ENCODE measurements around the gene UBQLNL. TPM values are rescaled to one million over a fixed set of nuclear protein-coding genes. Genes with fewer than 3 reads are reported as not detected.

Gene UBQLNL, protein sequence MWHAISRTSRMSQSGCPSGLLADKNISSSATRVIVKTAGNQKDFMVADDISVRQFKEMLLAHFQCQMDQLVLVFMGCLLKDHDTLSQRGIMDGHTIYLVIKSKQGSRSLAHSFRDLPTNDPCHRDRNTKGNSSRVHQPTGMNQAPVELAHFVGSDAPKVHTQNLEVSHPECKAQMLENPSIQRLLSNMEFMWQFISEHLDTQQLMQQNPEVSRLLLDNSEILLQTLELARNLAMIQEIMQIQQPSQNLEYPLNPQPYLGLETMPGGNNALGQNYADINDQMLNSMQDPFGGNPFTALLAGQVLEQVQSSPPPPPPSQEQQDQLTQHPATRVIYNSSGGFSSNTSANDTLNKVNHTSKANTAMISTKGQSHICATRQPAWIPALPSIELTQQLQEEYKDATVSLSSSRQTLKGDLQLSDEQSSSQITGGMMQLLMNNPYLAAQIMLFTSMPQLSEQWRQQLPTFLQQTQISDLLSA
- under 1 TPM; 0.53 to 0.73 (median 0.60) TPM for total RNA-seq
- polyA plus RNA-seq: under 1 TPM in 1 of 2 donors, not detected in 1; 0.10 TPM
- total RNA-seq: 0.54 reads per million

DNA sequence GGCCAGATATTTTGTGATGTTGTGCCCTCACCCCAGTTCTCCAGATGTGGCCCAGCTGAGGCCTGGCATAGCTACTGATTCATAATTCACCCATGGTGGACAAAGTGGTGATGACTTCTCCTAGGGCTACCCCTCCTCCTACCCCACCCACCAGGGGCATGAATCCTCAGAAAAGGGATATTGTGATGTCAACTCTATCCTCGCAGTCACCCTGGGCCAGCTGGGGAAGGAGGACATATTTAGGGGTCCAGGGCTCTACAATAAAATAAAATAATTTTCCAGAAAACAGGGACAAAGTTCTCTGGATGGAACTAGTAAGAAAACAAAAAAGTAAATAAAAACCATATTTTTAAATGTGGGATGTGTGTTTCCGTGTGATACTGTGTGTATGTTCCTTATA is at the start of gene UBQLNL:
UBQLNL (minus strand) TSS at position 101 of the 400 bp plus-strand sequence. CDS start 258 bp downstream, outside the sequence.
- ATAC-seq (no peak), DNase-seq (no peak)
- H3K27ac Mint-ChIP-seq: no peak within 1 kb of the TSS
- intact Hi-C loops (cut with micrococcal nuclease): no loop called here
- Histone ChIP-seq H3K36me3 (ENCODE audit: control insufficient read depth in 2 of 3, insufficient read depth in 3 of 3, low read length in 3 of 3) (no peaks in the 10 kb centered on the region), H3K27ac (ENCODE audit: low read depth, low read length) (no peak within 1 kb of the TSS), H3K4me3 (ENCODE audit: low read length) (no peak within 1 kb of the TSS), H3K4me1 (ENCODE audit: control insufficient read depth in 2 of 2, insufficient read depth in 2 of 2, low read length in 2 of 2) (no peaks in the 10 kb centered on the region), H3K27me3 (ENCODE audit: control insufficient read depth in 2 of 2, insufficient read depth in 2 of 2, low read length in 2 of 2) (no peaks in the 10 kb centered on the region), H3K9me3 (ENCODE audit: control insufficient read depth in 2 of 3, low read length in 3 of 3) (no peaks in the 10 kb centered on the region)
- peaks cover 0 to 6% (median 0%) of the 10 kb centered on the region in 5 donors for H3K27me3 Mint-ChIP-seq
- POLR2A ChIA-PET: no interaction called here
- no peaks in the 10 kb centered on the region for H3K36me3 Mint-ChIP-seq
- CTCF ChIA-PET: no interaction called here
- no peaks in the 10 kb centered on the region for H3K9me3 Mint-ChIP-seq
- no peak within 1 kb of the TSS for H3K4me3 Mint-ChIP-seq
- H3K4me1 Mint-ChIP-seq: peaks cover 0 to 4% (median 0%) of the 10 kb centered on the region in 7 donors

DNA sequence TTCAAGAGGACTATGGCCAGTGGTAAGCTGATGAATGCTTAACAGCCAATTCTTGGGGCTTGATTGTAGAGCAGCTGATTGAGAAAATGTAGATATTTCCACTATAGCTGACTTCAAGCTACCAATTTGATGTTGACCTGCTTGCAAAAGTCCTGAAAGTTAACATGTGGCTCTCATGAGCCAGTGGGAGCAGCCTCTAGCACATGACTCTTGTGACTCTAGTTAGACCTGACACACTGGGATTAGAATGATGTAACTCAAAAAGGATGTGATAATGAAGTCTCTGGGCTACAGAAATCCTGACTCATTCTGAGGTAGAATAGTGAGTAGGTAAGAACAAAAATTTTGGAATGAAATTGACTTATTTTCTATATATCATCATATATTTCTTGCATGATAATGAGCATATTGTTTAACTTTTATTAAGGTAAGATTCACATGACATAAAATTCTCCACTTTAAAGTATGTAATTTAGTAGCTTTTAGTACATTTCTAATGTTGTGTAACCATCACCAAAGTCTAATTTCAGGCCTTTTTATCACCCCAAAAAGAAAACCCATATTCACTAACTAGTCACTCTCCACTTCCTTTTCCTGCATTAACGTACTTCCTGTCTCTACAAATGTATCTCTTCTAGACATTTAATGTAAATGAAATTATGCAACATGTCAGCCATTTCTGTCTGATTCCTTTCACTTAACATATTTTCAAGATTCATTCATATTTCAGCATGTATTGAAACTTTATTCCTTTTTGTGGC is 47.9 kb upstream of the UBQLNL start:
- Histone ChIP-seq H3K36me3 (ENCODE audit: control insufficient read depth in 2 of 3, insufficient read depth in 3 of 3, low read length in 3 of 3) (no peaks in the 10 kb centered on the region), H3K9me3 (ENCODE audit: control insufficient read depth in 2 of 3, low read length in 3 of 3) (no peaks in the 10 kb centered on the region), H3K4me1 (ENCODE audit: control insufficient read depth in 2 of 2, insufficient read depth in 2 of 2, low read length in 2 of 2) (no peaks in the 10 kb centered on the region), H3K27me3 (ENCODE audit: control insufficient read depth in 2 of 2, insufficient read depth in 2 of 2, low read length in 2 of 2) (no peaks in the 10 kb centered on the region), H3K4me3 (ENCODE audit: low read length) (no peak overlapping the region), H3K27ac (ENCODE audit: low read depth, low read length) (no peak overlapping the region)
- H3K27ac Mint-ChIP-seq: no peak overlapping the region
- POLR2A ChIA-PET: no interaction called here
- H3K4me3 Mint-ChIP-seq: no peak overlapping the region
- DNase-seq (no peak), ATAC-seq (no peak)
- peaks cover 0 to 22% (median 2%) of the 10 kb centered on the region in 5 donors for H3K36me3 Mint-ChIP-seq
- peaks cover 0 to 12% (median 4%) of the 10 kb centered on the region in 11 donors for H3K9me3 Mint-ChIP-seq
- intact Hi-C loops (cut with micrococcal nuclease): no loop called here
- CTCF ChIA-PET: no interaction called here
- peaks cover 0 to 6% (median 4%) of the 10 kb centered on the region in 5 donors for H3K27me3 Mint-ChIP-seq
- peaks cover 0 to 9% (median 6%) of the 10 kb centered on the region in 7 donors for H3K4me1 Mint-ChIP-seq

DNA sequence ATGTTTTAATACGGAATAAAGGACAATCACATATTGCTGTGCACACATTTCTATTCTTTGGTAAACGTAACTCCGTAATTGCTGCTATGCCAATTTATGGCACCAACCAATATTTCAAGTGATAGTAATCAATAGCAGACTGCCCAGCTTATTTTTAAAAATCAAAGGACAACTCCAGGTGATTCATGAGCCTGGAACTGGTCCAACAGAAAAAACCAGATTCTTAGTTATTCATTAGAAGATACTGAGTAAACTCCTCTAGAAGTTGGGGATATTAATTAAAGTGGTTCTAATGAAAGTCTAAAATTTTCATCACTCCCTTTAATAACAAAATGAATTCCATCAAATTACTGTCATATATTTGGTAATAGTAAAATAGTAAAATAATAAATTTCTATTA is 41.3 kb upstream of the UBQLNL start:
- CTCF ChIA-PET: no interaction called here
- H3K27me3 ChIP-seq (ENCODE audit: control insufficient read depth in 2 of 2, insufficient read depth in 2 of 2, low read length in 2 of 2): no peaks in the 10 kb centered on the region
- Mint-ChIP-seq H3K9me3 (no peaks in the 10 kb centered on the region), H3K4me3 (no peak overlapping the region), H3K27me3 (peaks cover 0 to 17% (median 0%) of the 10 kb centered on the region in 5 donors), H3K36me3 (peaks cover 0 to 5% (median 0%) of the 10 kb centered on the region in 5 donors), H3K4me1 (peaks cover 0 to 2% (median 0%) of the 10 kb centered on the region in 7 donors), H3K27ac (no peak overlapping the region)
- no peaks in the 10 kb centered on the region for H3K36me3 ChIP-seq (ENCODE audit: control insufficient read depth in 2 of 3, insufficient read depth in 3 of 3, low read length in 3 of 3)
- no peaks in the 10 kb centered on the region for H3K9me3 ChIP-seq (ENCODE audit: control insufficient read depth in 2 of 3, low read length in 3 of 3)
- H3K4me3 ChIP-seq (ENCODE audit: low read length): no peak overlapping the region
- no peak overlapping the region for H3K27ac ChIP-seq (ENCODE audit: low read depth, low read length)
- ATAC-seq: no peak
- H3K4me1 ChIP-seq (ENCODE audit: control insufficient read depth in 2 of 2, insufficient read depth in 2 of 2, low read length in 2 of 2): no peaks in the 10 kb centered on the region
- no peak for DNase-seq
- POLR2A ChIA-PET: no interaction called here
- intact Hi-C loops (cut with micrococcal nuclease): no loop called here

DNA sequence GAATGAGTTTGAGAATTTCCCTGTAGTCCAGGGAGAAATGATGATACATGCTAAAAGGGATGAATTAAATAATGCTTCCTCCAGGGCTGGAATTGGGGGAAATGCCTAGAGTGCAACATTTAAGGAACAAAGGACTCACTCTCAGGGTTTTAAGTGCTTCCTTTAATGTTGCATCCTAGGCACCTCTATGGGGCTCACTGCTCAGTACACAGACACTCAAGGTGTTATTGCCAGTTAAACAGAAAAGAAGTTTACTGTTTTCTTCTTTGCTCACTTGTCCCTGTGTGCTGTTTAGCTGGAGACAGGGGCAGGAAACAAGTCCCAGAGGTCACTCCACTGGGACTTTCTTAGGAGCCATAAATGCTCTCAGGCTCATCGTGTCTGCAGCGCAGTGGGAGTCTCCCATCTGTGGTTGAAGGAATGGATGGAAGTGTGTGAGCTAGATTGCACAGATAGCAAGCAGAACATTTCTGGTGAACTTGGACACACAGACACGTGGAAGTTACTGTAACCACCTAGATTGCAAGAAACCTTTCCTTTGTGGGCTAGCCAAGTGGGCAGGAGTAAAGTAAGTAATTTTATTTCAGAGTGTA is 40.2 kb upstream of the UBQLNL start:
- H3K9me3 ChIP-seq (ENCODE audit: control insufficient read depth in 2 of 3, low read length in 3 of 3): no peaks in the 10 kb centered on the region
- ATAC-seq: no peak
- H3K27ac ChIP-seq (ENCODE audit: low read depth, low read length): no peak overlapping the region
- Mint-ChIP-seq H3K27me3 (peaks cover 0 to 17% (median 4%) of the 10 kb centered on the region in 5 donors), H3K9me3 (peaks cover 0 to 1% (median 0%) of the 10 kb centered on the region in 11 donors), H3K27ac (no peak overlapping the region), H3K36me3 (peaks cover 0 to 5% (median 0%) of the 10 kb centered on the region in 5 donors), H3K4me1 (peaks cover 0 to 2% (median 0%) of the 10 kb centered on the region in 7 donors), H3K4me3 (no peak overlapping the region)
- no peaks in the 10 kb centered on the region for H3K4me1 ChIP-seq (ENCODE audit: control insufficient read depth in 2 of 2, insufficient read depth in 2 of 2, low read length in 2 of 2)
- intact Hi-C loops (cut with micrococcal nuclease): no loop called here
- H3K4me3 ChIP-seq (ENCODE audit: low read length): no peak overlapping the region
- H3K36me3 ChIP-seq (ENCODE audit: control insufficient read depth in 2 of 3, insufficient read depth in 3 of 3, low read length in 3 of 3): no peaks in the 10 kb centered on the region
- no peak for DNase-seq
- ChIA-PET POLR2A (no interaction called here), CTCF (no interaction called here)
- H3K27me3 ChIP-seq (ENCODE audit: control insufficient read depth in 2 of 2, insufficient read depth in 2 of 2, low read length in 2 of 2): peaks cover 0 to under 1% of the 10 kb centered on the region in 2 donors

DNA sequence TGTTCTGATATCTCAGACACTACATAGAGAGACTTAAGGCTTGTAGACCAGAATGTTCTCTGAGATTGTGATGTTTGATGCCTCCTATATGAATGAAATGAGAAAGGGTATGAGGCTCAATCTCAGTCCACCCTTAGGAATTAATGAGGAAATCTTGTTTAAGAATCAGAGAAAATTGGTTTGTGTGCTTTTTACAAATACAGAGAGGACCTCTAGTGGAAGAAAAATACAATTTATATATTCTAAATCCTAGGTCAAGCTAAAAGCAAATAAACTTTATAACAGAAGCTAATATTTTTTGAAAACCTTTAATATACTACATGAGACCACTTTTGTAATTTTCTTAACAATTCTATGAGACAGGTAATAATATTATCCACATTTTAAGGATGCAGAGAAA is 36.8 kb upstream of the UBQLNL start:
- Mint-ChIP-seq H3K4me1 (peaks cover 0 to 3% (median 0%) of the 10 kb centered on the region in 7 donors), H3K36me3 (peaks cover 0 to 6% (median 0%) of the 10 kb centered on the region in 5 donors), H3K27me3 (peaks cover 4 to 17% (median 8%) of the 10 kb centered on the region in 5 donors), H3K27ac (no peak overlapping the region), H3K9me3 (peaks cover 0 to 4% (median 0%) of the 10 kb centered on the region in 11 donors), H3K4me3 (no peak overlapping the region)
- no peak overlapping the region for H3K4me3 ChIP-seq (ENCODE audit: low read length)
- DNase-seq: no peak
- peaks cover 0 to 4% of the 10 kb centered on the region in 2 donors for H3K27me3 ChIP-seq (ENCODE audit: control insufficient read depth in 2 of 2, insufficient read depth in 2 of 2, low read length in 2 of 2)
- H3K27ac ChIP-seq (ENCODE audit: low read depth, low read length): no peak overlapping the region
- intact Hi-C loops (cut with micrococcal nuclease): no loop called here
- no peaks in the 10 kb centered on the region for H3K4me1 ChIP-seq (ENCODE audit: control insufficient read depth in 2 of 2, insufficient read depth in 2 of 2, low read length in 2 of 2)
- no peak for ATAC-seq
- H3K9me3 ChIP-seq (ENCODE audit: control insufficient read depth in 2 of 3, low read length in 3 of 3): no peaks in the 10 kb centered on the region
- POLR2A ChIA-PET: no interaction called here
- no peaks in the 10 kb centered on the region for H3K36me3 ChIP-seq (ENCODE audit: control insufficient read depth in 2 of 3, insufficient read depth in 3 of 3, low read length in 3 of 3)
- CTCF ChIA-PET: no interaction called here

DNA sequence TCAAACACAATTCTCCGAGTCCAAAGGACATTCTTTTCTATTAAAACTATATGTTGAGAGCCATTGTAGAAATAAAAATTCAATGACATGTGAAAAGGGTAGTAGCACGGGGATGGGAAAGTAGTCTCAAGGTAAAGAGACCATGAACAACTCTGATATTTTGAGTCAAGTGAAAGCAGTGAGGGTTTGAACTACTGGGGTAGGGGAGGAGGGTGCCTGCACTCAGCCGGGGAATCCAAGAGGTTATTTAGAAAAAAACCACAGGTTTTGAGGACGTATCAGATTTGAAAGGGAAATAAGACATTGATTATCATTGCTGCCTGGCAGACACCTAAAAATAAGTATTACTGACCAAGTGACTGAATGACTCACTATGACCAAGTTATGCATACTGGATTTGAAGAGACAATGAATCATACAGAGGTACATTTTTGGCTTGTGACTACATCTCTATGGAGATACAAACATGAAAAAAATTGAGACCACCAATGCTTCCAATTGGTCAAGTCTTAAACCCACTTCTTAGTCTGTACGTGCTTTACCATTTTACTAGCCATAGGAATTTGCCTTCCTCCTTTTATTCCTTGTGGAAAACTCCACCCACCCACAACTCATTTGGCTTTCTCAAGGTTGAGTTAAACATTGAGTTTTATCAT is 34.1 kb upstream of the UBQLNL start:
- intact Hi-C loops (cut with micrococcal nuclease): no loop called here
- Histone ChIP-seq H3K27me3 (ENCODE audit: control insufficient read depth in 2 of 2, insufficient read depth in 2 of 2, low read length in 2 of 2) (peaks cover 0 to 4% of the 10 kb centered on the region in 2 donors), H3K4me1 (ENCODE audit: control insufficient read depth in 2 of 2, insufficient read depth in 2 of 2, low read length in 2 of 2) (no peaks in the 10 kb centered on the region), H3K27ac (ENCODE audit: low read depth, low read length) (no peak overlapping the region), H3K4me3 (ENCODE audit: low read length) (no peak overlapping the region), H3K36me3 (ENCODE audit: control insufficient read depth in 2 of 3, insufficient read depth in 3 of 3, low read length in 3 of 3) (no peaks in the 10 kb centered on the region), H3K9me3 (ENCODE audit: control insufficient read depth in 2 of 3, low read length in 3 of 3) (no peaks in the 10 kb centered on the region)
- peaks cover 4 to 14% (median 8%) of the 10 kb centered on the region in 5 donors for H3K27me3 Mint-ChIP-seq
- peaks cover 0 to 6% (median 0%) of the 10 kb centered on the region in 5 donors for H3K36me3 Mint-ChIP-seq
- no peak overlapping the region for H3K27ac Mint-ChIP-seq
- no peak for DNase-seq
- H3K4me1 Mint-ChIP-seq: peaks cover 0 to 3% (median 0%) of the 10 kb centered on the region in 7 donors
- POLR2A ChIA-PET: no interaction called here
- CTCF ChIA-PET: no interaction called here
- no peak overlapping the region for H3K4me3 Mint-ChIP-seq
- no peak for ATAC-seq
- H3K9me3 Mint-ChIP-seq: peaks cover 0 to 4% (median 0%) of the 10 kb centered on the region in 11 donors

Measured in naive thymus-derived CD4-positive, alpha-beta T cell (primary cell).